Endometrium (tissue), 2 donors: ENCODE measurements around the gene MAP1B.

Source experiments
- FAIRE-seq: peaks from 2 replicates; lab custom pipeline; 2012; peaks lifted over from hg19 to GRCh38; lab: Jason Lieb, UNC
- donor health status: control.
- donor health status: control.

MAP1B gene

GRCh38 chr5:72225741-72226140 is 118.5 kb downstream of the MAP1B start:
- FAIRE-seq = no peak

- no peak for FAIRE-seq
These were observed 119.7 kb downstream of the MAP1B start for GRCh38 chr5:72226950-72227349.

- FAIRE-seq = no peak
These were observed 121.7 kb downstream of the MAP1B start for GRCh38 chr5:72228960-72229359.

- no peak for FAIRE-seq
These were observed 124.9 kb downstream of the MAP1B start for GRCh38 chr5:72231991-72232703.

DNA sequence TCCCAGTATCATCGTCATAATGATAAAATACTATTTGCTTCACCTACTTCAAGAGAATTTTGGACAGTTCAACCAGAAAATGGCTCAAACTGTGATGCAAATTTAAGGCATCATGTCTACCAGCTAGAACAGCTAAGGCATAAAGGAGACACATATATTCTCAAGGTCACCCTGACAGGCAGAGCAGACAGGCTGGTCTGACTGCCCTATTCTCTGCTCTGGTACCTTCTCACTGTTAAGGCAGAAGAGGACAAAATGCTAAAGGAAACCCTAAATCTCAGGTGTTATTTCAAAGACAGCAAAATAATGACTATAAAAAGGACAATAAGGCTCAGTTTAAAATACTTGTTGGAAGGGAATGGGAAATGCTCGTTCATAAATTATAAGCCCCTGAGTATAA is 125.6 kb downstream of the MAP1B start:
- FAIRE-seq = no peak

DNA sequence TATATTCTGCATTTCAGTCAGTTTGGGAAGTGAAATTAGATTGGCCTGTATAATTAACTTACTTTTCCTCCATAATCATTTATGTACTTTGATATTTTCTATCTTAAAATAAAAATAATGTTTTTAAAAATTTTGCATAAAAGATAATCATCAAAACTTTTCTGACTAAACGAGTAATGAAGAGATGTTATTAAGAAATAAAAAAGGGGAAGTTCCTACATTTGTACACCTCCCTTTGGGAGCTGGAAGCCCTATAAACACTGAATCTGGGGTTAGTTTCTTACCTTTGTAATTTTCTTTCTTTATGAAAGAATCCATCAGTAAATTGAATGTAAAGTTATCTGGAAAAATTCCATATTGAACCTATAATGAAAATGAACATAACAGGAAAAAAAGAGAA is 126.6 kb downstream of the MAP1B start:
- peak; percentile 26 for FAIRE-seq

GRCh38 chr5:72234265-72234700 is 127.0 kb downstream of the MAP1B start:
- no peak for FAIRE-seq

DNA sequence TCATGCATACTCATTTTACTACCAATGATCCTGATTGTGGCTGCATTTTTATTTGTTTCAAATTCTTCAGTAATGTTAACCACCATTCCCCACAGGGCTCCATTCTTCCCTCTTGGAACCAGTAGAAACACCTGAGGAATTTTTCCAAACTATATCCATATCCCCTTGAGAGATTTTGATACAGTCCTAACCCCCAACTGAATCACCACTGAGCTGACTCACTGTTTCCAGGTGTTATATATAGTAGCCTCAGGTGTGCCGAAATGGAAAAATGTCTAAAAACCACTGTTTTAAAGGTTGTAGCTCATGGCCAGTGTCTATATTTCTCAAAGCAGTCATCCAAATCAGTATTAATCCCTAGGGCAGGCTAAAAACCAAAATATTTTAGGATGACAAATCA is 127.6 kb downstream of the MAP1B start:
- FAIRE-seq = no peak

DNA sequence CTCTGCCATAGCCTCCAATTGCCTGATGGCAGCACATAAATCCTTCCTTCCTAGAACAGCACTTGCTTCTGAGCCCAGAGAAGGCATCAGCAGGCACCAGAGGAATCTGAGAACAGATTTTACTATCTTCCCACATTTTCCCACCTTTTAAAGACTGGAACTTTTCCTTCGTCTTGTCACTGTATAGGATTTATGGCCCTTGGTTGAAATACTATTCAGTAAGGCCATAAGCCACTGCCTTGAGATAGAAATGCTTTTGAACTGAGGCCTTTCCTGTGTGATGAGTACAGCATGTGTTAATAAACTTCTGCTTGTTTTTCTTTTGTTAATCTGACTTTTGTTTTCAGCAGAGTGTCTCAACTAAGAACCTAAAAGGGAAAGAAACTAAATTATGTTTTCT is 128.4 kb downstream of the MAP1B start:
- FAIRE-seq = no peak

- FAIRE-seq = no peak
These were observed 130.1 kb downstream of the MAP1B start for GRCh38 chr5:72237415-72237814.

DNA sequence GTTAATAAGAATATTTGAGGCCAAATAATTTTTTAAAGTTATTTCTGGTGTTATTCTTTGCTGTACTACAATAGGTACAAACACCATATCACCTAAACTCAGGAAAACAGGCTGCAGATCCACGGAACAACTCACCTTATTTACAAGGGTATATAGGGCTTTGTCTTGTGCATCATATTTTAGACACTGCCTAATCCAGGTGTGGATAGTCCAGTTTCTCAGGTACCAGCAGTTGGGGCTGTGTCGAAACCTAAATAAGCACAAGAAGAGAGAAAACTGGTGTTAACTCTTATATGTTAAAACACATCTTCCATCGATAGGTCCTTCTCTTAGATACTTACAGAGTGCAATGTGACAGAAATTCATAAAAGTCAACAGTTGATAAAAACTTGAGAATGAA is 130.6 kb downstream of the MAP1B start:
- FAIRE-seq = no peak

DNA sequence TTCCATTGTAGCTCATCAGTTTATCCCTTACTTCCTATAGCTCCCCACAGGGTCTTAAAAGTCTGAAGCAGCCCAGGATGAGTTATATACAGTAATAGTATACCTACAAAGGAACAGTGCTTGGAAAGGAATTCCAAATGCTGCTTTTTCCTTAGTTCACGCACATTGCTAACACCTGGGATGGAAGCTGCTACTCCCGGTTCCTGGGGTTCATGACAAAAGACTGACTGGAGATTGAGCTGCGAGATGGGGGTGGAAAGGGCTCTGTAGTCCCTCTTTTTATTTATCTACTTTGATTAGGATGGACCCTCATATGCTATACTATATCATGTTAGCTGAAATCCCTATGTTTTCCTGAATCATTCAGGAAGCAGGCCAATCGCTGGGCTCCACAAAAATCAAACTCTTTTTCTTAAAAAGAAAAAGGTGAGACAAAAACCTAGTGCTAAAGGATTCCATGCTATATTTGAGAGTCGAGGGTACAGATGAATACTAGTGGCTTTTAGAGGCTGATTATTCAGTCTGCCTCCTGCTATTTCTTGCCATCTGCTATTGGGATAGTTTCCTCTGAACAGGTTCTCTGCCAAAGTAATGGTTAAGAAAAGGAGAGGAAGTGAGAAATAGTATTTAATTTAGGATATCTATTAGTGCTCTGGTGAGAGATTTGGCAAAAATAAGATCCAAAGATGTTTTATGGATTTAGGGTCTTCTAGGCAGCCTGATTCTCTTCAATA is 131.6 kb downstream of the MAP1B start:
- FAIRE-seq = no peak

DNA sequence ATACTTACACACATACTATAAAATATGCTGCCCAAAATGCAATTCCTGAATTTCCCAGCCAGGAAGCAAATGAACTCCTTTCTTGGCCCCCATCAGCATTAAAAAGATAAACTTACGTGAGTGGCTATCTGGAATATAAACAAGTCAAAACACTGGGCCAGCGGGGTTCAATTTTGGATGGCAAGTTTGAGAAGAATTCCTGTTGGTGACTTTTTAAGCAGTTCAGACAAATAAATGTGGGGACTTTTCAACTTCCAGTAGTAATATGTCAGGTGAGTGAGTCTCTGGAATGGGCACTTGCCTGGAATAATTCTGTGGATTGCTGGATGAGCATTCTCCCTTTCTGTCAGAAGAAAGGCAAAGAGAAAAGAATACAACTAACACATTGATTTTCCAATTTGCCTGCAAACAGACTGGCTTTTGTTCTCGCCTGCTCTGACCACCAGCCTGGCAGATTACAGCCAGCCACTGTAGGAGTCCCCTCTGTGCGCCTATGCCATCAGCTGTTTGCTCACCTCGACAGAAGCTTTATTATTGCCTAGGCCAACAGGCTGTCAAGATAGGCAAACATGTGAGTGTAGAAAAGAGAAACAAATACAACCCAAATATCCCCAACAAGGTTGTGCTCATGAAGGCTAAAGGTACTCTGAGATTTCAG is 134.2 kb downstream of the MAP1B start:
- no peak for FAIRE-seq

GRCh38 chr5:72242796-72243475 is 135.7 kb downstream of the MAP1B start:
- FAIRE-seq = no peak

DNA sequence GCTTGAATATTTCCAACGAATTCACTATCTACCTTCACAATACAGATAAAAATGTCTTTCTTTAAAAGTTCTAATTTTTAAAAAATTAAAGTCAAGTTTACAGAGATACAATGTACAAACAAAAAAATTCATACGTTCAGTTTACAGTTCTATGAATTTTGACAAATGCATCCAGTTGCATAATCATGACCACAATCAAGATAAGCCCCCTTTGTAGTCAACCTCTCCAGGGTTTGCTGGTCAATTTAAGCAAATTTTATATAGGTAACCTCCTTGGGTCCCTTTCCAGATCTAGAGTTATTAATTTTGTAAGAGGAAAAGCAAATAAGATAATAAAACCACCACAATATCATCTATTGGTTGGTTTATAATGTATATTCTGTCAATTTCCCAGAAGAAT is 136.4 kb downstream of the MAP1B start:
- FAIRE-seq = no peak

DNA sequence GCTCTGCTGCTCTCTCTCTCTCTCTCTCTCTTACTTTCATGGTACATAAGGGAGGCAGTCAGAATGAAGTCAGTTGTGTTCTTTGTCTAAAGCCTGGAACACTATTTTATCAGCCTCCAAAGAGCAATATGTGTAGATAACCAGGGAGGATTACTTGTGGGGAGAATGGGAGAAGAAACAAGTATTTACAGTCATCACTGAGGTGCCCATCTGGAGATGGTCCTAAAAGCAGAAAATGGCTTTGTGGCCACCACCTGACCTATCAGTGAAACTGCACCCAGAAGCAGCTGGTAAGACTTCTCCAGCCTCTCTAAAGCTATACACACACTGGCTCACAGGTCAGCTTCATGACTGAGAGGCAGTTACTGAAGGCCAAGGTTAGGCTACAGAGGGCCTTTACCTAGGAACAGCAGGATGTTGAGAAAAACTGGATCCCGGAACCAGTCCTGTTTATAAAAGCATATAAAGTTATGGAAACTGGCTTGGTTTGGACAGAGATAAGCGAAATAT is 137.6 kb downstream of the MAP1B start:
- FAIRE-seq = no peak

DNA sequence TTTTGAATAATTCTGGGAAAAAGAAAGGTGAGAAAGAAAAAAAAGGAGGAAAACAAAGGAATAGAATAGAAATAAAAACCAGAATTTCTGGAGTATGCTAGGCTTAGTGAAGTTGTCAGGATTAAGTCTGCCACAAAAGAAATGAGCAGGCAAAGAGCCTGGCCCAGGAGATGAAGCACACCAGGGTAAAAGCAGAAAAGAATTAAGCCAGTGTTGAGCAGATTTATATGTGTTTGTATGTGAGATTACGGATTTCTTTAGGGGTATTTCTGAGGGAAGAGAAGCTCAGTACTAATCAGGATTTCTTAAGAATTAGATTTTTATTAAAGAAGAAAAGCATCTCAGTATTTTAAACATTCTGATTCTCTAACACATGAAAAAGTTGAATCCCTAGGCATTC is 138.3 kb downstream of the MAP1B start:
- no peak for FAIRE-seq

- no peak for FAIRE-seq
These were observed 138.8 kb downstream of the MAP1B start for GRCh38 chr5:72245951-72246532.

- peak; percentile 84 for FAIRE-seq
These were observed 139.7 kb downstream of the MAP1B start for GRCh38 chr5:72246954-72247442.

DNA sequence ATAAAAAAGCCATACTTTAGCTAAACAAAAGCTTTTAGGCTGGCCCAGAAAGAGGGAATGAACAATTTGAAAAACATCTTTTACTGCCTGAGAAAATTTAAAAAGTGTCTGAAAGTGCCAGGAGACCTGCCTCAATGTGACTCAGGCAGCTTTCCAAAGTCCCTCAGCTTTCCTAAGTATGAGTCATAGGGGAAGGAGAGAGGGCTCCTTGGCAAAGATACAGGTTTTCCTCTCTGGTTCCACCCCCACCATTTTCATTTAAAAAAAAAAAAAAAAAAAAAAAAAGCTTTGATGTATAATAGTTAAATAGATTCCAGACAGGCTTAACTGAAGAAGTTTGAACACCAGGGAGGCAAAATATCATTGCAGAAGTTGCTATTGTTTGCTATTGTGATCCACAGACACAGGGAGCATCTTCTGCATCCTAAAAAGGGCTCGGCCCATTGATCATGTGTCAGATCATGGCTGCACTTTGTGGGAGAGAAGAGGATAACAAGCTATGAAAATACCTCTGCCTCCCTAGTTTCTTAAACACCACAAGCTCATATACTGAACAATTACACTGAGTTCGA is 141.2 kb downstream of the MAP1B start:
- FAIRE-seq = peak; percentile 80

DNA sequence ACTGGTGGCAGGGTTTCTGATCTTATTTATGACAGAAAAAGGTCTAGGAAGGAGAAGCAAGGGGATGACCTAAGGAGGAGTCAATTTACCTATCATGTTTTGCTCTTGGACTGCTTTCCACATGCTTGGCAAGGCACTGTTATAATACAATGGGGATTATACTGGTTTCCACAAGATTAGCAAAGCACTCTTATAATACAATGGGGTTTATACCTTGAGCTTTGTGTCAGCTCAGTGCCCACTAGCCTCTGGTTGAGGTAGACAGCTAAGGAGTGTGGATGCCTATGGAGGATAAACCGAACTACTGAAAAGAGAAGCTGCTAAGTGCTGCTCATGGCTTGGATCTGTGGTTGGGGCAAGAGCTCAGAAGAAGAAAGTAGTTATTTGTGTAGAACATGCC is 144.1 kb downstream of the MAP1B start:
- no peak for FAIRE-seq

- FAIRE-seq = no peak
These were observed 144.7 kb downstream of the MAP1B start for GRCh38 chr5:72252008-72252407.
